ENCODE results near the gene DYRK1A. TPM values are rescaled to one million over a fixed set of nuclear protein-coding genes. Genes with fewer than 3 reads are reported as not detected.
"Not testable (repeated sequence)": the region's sequence is repeated elsewhere in the genome, so short reads cannot be mapped to it uniquely, and the experiment has no call there.

The DYRK1A gene
- total RNA-seq, 2 experiments from 2014 or later = 109 to 122 TPM

- Mint-ChIP-seq H3K27ac (no peak overlapping the region), H3K4me3 (no peak overlapping the region), H3K9me3 (no peaks in the 10 kb centered on the region), H3K36me3 (no peaks in the 10 kb centered on the region), H3K27me3 (peaks cover 6% of the 10 kb centered on the region), H3K4me1 (peaks cover 5% of the 10 kb centered on the region)
- DNase-seq = no peak
- ATAC-seq (ENCODE audit: low read depth) = no peak
- POLR2A ChIA-PET = no interaction called here
These were observed 182.0 kb downstream of the DYRK1A start for GRCh38 chr21:37548521-37548981.

- not testable (repeated sequence) for H3K9me3 Mint-ChIP-seq; H3K4me3 Mint-ChIP-seq; DNase-seq; H3K27me3 Mint-ChIP-seq; H3K27ac Mint-ChIP-seq; ATAC-seq (ENCODE audit: low read depth); H3K36me3 Mint-ChIP-seq; H3K4me1 Mint-ChIP-seq
- POLR2A ChIA-PET = interaction anchor here (1.7 kb wide), 1 partner anchor 14 kb away, joined by 4 read pairs; no protein-coding TSS in a partner anchor
These were observed 183.2 kb downstream of the DYRK1A start for GRCh38 chr21:37549730-37550129.

- Mint-ChIP-seq H3K27ac (no peak overlapping the region), H3K9me3 (no peaks in the 10 kb centered on the region), H3K27me3 (peaks cover 6% of the 10 kb centered on the region), H3K36me3 (no peaks in the 10 kb centered on the region), H3K4me3 (no peak overlapping the region), H3K4me1 (peaks cover 5% of the 10 kb centered on the region)
- ATAC-seq (ENCODE audit: low read depth) (no peak), DNase-seq (no peak)
- POLR2A ChIA-PET = interaction anchor here (1.7 kb wide), 1 partner anchor 14 kb away, joined by 4 read pairs; no protein-coding TSS in a partner anchor
These were observed 183.6 kb downstream of the DYRK1A start for GRCh38 chr21:37550157-37550556.

- DNase-seq (no peak), ATAC-seq (ENCODE audit: low read depth) (no peak)
- POLR2A ChIA-PET = interaction anchor here (1.7 kb wide), 1 partner anchor 13 kb away, joined by 4 read pairs; no protein-coding TSS in a partner anchor
- H3K36me3 Mint-ChIP-seq = no peaks in the 10 kb centered on the region
- H3K27ac Mint-ChIP-seq = no peak overlapping the region
- no peaks in the 10 kb centered on the region for H3K9me3 Mint-ChIP-seq
- peaks cover 5% of the 10 kb centered on the region for H3K4me1 Mint-ChIP-seq
- H3K4me3 Mint-ChIP-seq = no peak overlapping the region
- H3K27me3 Mint-ChIP-seq = peaks cover 5% of the 10 kb centered on the region
These were observed 184.2 kb downstream of the DYRK1A start for GRCh38 chr21:37550618-37551330.

- H3K4me1 Mint-ChIP-seq = peaks cover 5% of the 10 kb centered on the region
- no peak overlapping the region for H3K27ac Mint-ChIP-seq
- ATAC-seq (ENCODE audit: low read depth) (no peak), DNase-seq (no peak)
- H3K4me3 Mint-ChIP-seq = no peak overlapping the region
- peaks cover 5% of the 10 kb centered on the region for H3K27me3 Mint-ChIP-seq
- POLR2A ChIA-PET = interaction anchor here (1.7 kb wide), 1 partner anchor 12 kb away, joined by 4 read pairs; no protein-coding TSS in a partner anchor
- no peaks in the 10 kb centered on the region for H3K36me3 Mint-ChIP-seq
- no peaks in the 10 kb centered on the region for H3K9me3 Mint-ChIP-seq
These were observed 184.9 kb downstream of the DYRK1A start for GRCh38 chr21:37551331-37551992.

GRCh38 chr21:37551993-37552355, 185.4 kb downstream of the DYRK1A start:
- ATAC-seq (ENCODE audit: low read depth) = no peak
- Mint-ChIP-seq H3K4me3 (no peak overlapping the region), H3K27ac (no peak overlapping the region), H3K27me3 (peaks cover 5% of the 10 kb centered on the region), H3K4me1 (peaks cover 4% of the 10 kb centered on the region), H3K36me3 (no peaks in the 10 kb centered on the region), H3K9me3 (no peaks in the 10 kb centered on the region)
- DNase-seq = no peak
- POLR2A ChIA-PET = no interaction called here

- no peak for ATAC-seq (ENCODE audit: low read depth)
- no peak for DNase-seq
- Mint-ChIP-seq H3K4me1 (no peaks in the 10 kb centered on the region), H3K27ac (no peak overlapping the region), H3K4me3 (no peak overlapping the region), H3K9me3 (no peaks in the 10 kb centered on the region), H3K27me3 (peaks cover 5% of the 10 kb centered on the region), H3K36me3 (no peaks in the 10 kb centered on the region)
- POLR2A ChIA-PET = no interaction called here
These were observed 186.0 kb downstream of the DYRK1A start for GRCh38 chr21:37552496-37553029.

GRCh38 chr21:37553078-37553481, 186.5 kb downstream of the DYRK1A start:
- no peaks in the 10 kb centered on the region for H3K36me3 Mint-ChIP-seq

GRCh38 chr21:37554661-37555379, 188.2 kb downstream of the DYRK1A start:
- no peaks in the 10 kb centered on the region for H3K9me3 Mint-ChIP-seq
- H3K27ac Mint-ChIP-seq = no peak overlapping the region
- H3K27me3 Mint-ChIP-seq = peaks cover 3% of the 10 kb centered on the region
- no peak for ATAC-seq (ENCODE audit: low read depth)
- H3K4me1 Mint-ChIP-seq = no peaks in the 10 kb centered on the region
- H3K4me3 Mint-ChIP-seq = no peak overlapping the region
- no peaks in the 10 kb centered on the region for H3K36me3 Mint-ChIP-seq
- DNase-seq = no peak
- POLR2A ChIA-PET = interaction anchor here (0.8 kb wide), 1 partner anchor 9 kb away, joined by 3 read pairs; no protein-coding TSS in a partner anchor

More at GRCh38 chr21:37553078-37553481, 186.5 kb downstream of the DYRK1A start:
- DNase-seq (no peak), ATAC-seq (ENCODE audit: low read depth) (no peak)
- H3K27me3 Mint-ChIP-seq = peaks cover 5% of the 10 kb centered on the region
- no peak overlapping the region for H3K27ac Mint-ChIP-seq
- no peak overlapping the region for H3K4me3 Mint-ChIP-seq
- H3K9me3 Mint-ChIP-seq = no peaks in the 10 kb centered on the region
- H3K4me1 Mint-ChIP-seq = no peaks in the 10 kb centered on the region
- POLR2A ChIA-PET = no interaction called here

- Mint-ChIP-seq H3K4me3 (no peak overlapping the region), H3K27ac (no peak overlapping the region), H3K36me3 (no peaks in the 10 kb centered on the region), H3K9me3 (no peaks in the 10 kb centered on the region), H3K27me3 (no peaks in the 10 kb centered on the region), H3K4me1 (no peaks in the 10 kb centered on the region)
- ATAC-seq (ENCODE audit: low read depth) (no peak), DNase-seq (no peak)
- POLR2A ChIA-PET = no interaction called here
These were observed 189.2 kb downstream of the DYRK1A start for GRCh38 chr21:37555672-37556261.

GRCh38 chr21:37557261-37557950, 190.8 kb downstream of the DYRK1A start:
- H3K27ac Mint-ChIP-seq = no peak overlapping the region
- POLR2A ChIA-PET = no interaction called here
- no peak overlapping the region for H3K4me3 Mint-ChIP-seq
- no peak for ATAC-seq (ENCODE audit: low read depth)
- no peaks in the 10 kb centered on the region for H3K4me1 Mint-ChIP-seq
- no peaks in the 10 kb centered on the region for H3K36me3 Mint-ChIP-seq
- no peak for DNase-seq
- no peaks in the 10 kb centered on the region for H3K9me3 Mint-ChIP-seq
- H3K27me3 Mint-ChIP-seq = no peaks in the 10 kb centered on the region

- H3K36me3 Mint-ChIP-seq = no peaks in the 10 kb centered on the region
- peaks cover 4% of the 10 kb centered on the region for H3K4me1 Mint-ChIP-seq
- ATAC-seq (ENCODE audit: low read depth) (no peak), DNase-seq (no peak)
- POLR2A ChIA-PET = no interaction called here
- no peaks in the 10 kb centered on the region for H3K9me3 Mint-ChIP-seq
- no peak overlapping the region for H3K4me3 Mint-ChIP-seq
- no peak overlapping the region for H3K27ac Mint-ChIP-seq
- no peaks in the 10 kb centered on the region for H3K27me3 Mint-ChIP-seq
These were observed 192.2 kb downstream of the DYRK1A start for GRCh38 chr21:37558676-37559211.
